ENCODE data around the gene WFDC2.

WFDC2 gene

GRCh38 chr20:45527294-45527693 lies 57.7 kb downstream of the WFDC2 start:
- no peak overlapping the region for H3K27ac ChIP-seq
- DNase-seq: no peak
- intact Hi-C loops (cut with DNase I; ENCODE audit: low total_unique reads): no loop called here
- peaks cover 0 to 7% of the 10 kb centered on the region in 2 donors for H3K27me3 ChIP-seq
- H3K4me3 ChIP-seq: no peak overlapping the region
- TF ChIP-seq CTCF (IDR thresholded peaks at IDR 0.05): no peak
- no peaks in the 10 kb centered on the region for H3K9me3 ChIP-seq
- H3K4me1 ChIP-seq: no peaks in the 10 kb centered on the region
- H3K36me3 ChIP-seq: no peaks in the 10 kb centered on the region

All from tibial artery (tissue), 4 donors.